Ureter (tissue), 1 donor: ENCODE data around the gene C9orf78. TPM values are rescaled to one million over a fixed set of nuclear protein-coding genes. Genes with fewer than 3 reads are reported as not detected.

Experiments used
- DNase-seq: peaks from one replicate; pipeline ENCODE4 v3.0.0-alpha.2; 2020; ENCODE audit warnings: low spot score
- total RNA-seq: library from RNA; stranded (reverse); gene quantifications from one replicate; pipeline ENCODE4 v1.2.4, GENCODE V29; 2023
- donor health status: DM: yes; HTN: yes; CAD: no.

Gene C9orf78
- total RNA-seq, 1 donor from 2014 or later, result 38.7 TPM

GRCh38 chr9:129868023-129868871, 33.2 kb upstream of the C9orf78 start:
- no peak for DNase-seq

- no peak for DNase-seq
Observed at GRCh38 chr9:129867136-129868022, 32.3 kb upstream of the C9orf78 start.

GRCh38 chr9:129866394-129867135, 31.5 kb upstream of the C9orf78 start:
- no peak for DNase-seq

- no peak for DNase-seq
Observed at GRCh38 chr9:129865668-129866320, 30.7 kb upstream of the C9orf78 start.

- no peak for DNase-seq
Observed at GRCh38 chr9:129864991-129865647, 30.0 kb upstream of the C9orf78 start.

- DNase-seq, result no peak
Observed at GRCh38 chr9:129863059-129863690, 28.1 kb upstream of the C9orf78 start.

GRCh38 chr9:129861447-129861827, 26.4 kb upstream of the C9orf78 start:
- DNase-seq, result no peak

GRCh38 chr9:129860653-129861446, 25.8 kb upstream of the C9orf78 start:
- DNase-seq, result no peak

- no peak for DNase-seq
Observed at GRCh38 chr9:129858167-129858962, 23.3 kb upstream of the C9orf78 start.

GRCh38 chr9:129857207-129857606, 22.1 kb upstream of the C9orf78 start:
- DNase-seq, result no peak

GRCh38 chr9:129854588-129855110, 19.6 kb upstream of the C9orf78 start:
- no peak for DNase-seq

GRCh38 chr9:129853614-129854013, 18.5 kb upstream of the C9orf78 start:
- DNase-seq, result no peak

- DNase-seq, result no peak
Observed at GRCh38 chr9:129852579-129852978, 17.5 kb upstream of the C9orf78 start.

GRCh38 chr9:129851821-129852220, 16.7 kb upstream of the C9orf78 start:
- DNase-seq, result no peak

GRCh38 chr9:129850821-129851550, 15.9 kb upstream of the C9orf78 start:
- DNase-seq, result no peak

GRCh38 chr9:129849901-129850300, 14.8 kb upstream of the C9orf78 start:
- no peak for DNase-seq

GRCh38 chr9:129848712-129849441, 13.8 kb upstream of the C9orf78 start:
- DNase-seq, result no peak
